H1 (cell line): ENCODE measurements around the gene SRPX2. TPM values are rescaled to one million over a fixed set of nuclear protein-coding genes. Genes with fewer than 3 reads are reported as not detected.

Source experiments
- ATF3 ChIP-seq: IDR thresholded peaks from 2 replicates; pipeline ENCODE4 v1.6.1; 2011; ENCODE audit warnings: low read depth, mild to moderate bottlenecking, low read length; ENCODE audit not compliant: insufficient read depth
- CHD1 ChIP-seq: IDR thresholded peaks from 2 replicates; pipeline ENCODE4 v1.6.1; 2012; ENCODE audit warnings: low read depth, low read length, improper control_type of control experiment
- E2F6 ChIP-seq: IDR thresholded peaks from 2 replicates; pipeline ENCODE4 v1.6.1; 2012; ENCODE audit warnings: inconsistent platforms
- HDAC2 ChIP-seq, 2 experiments: fragments of 300-600 bp in 1 of 2; sonication (generic) in 1 of 2; IDR thresholded peaks; 2 replicates each; pipeline ENCODE4 v1.6.1; 2011 to 2012; ENCODE audit warnings: low read depth in 2 of 2, low read length in 2 of 2, mild to moderate bottlenecking in 2 of 2, moderate library complexity in 2 of 2, borderline replicate concordance in 1 of 2, inconsistent platforms in 1 of 2
- NRF1 ChIP-seq: IDR thresholded peaks from 2 replicates; pipeline ENCODE4 v1.6.1; 2011; ENCODE audit warnings: mild to moderate bottlenecking, low read depth, low read length, improper control_type of control experiment
- POU5F1 ChIP-seq: IDR thresholded peaks from 2 replicates; pipeline ENCODE4 v1.6.1; 2011; ENCODE audit warnings: low read depth, mild to moderate bottlenecking, low read length, moderate library complexity
- RXRA ChIP-seq: IDR thresholded peaks from 2 replicates; pipeline ENCODE4 v1.6.1; 2011; ENCODE audit warnings: low read depth, mild to moderate bottlenecking, low read length, moderate library complexity; ENCODE audit not compliant: insufficient read depth
- SP1 ChIP-seq: IDR thresholded peaks from 2 replicates; pipeline ENCODE4 v1.6.1; 2011; ENCODE audit warnings: low read depth, low read length
- TAF7 ChIP-seq: optimal IDR thresholded peaks from 2 replicates; pipeline ENCODE3; 2011; ENCODE audit warnings: low read depth, mild to moderate bottlenecking, inconsistent platforms, low read length, moderate library complexity, borderline replicate concordance
- TEAD4 ChIP-seq: IDR thresholded peaks from 2 replicates; pipeline ENCODE4 v1.6.1; 2012; ENCODE audit warnings: low read depth, low read length, inconsistent platforms, mixed read lengths
- polyA plus RNA-seq, 7 experiments: library from polyadenylated mRNA; depleted of rRNA in 3 of 7; stranded (reverse) in 5 of 7; unstranded in 2 of 7; fragments of >200 nt in 5 of 7; fragments of 200-250 nt in 2 of 7; gene quantifications; 1 replicate in 5 of 7; 2 replicates in 1 of 7; 4 replicates in 1 of 7; pipeline versions ENCODE4 v1.2.1 to v1.2.3, GENCODE V29; 2011 to 2013; ENCODE audit warnings: missing spikeins in 2 of 7, mixed read lengths in 2 of 7
- total RNA-seq: library from RNA; stranded (reverse); fragmentation: NEBNext Ultra II Directional; extraction: Animal tissue kit (Norgen Biotek cat#: 25700); gene quantifications from 2 replicates; pipeline ENCODE4 v1.2.1, GENCODE V29; 2021
- TF ChIP-seq, protein P1 (sequence below): fragments of 300-600 bp; sonication (generic); IDR thresholded peaks from 2 replicates; pipeline ENCODE4 v1.7.1; 2012; ENCODE audit warnings: low read length, moderate library complexity, mild to moderate bottlenecking, inconsistent platforms; ENCODE audit not compliant: insufficient replicate concordance

SRPX2 gene
- total and polyA plus RNA-seq, 2 of the 8 experiments (the other 6 are each of a cell fraction or from before 2014, with no cell fraction given) = not detected

GRCh38 chrX:100623001-100623400 is 21.0 kb upstream of the SRPX2 start (continued):
- TF ChIP-seq, protein P1, sequence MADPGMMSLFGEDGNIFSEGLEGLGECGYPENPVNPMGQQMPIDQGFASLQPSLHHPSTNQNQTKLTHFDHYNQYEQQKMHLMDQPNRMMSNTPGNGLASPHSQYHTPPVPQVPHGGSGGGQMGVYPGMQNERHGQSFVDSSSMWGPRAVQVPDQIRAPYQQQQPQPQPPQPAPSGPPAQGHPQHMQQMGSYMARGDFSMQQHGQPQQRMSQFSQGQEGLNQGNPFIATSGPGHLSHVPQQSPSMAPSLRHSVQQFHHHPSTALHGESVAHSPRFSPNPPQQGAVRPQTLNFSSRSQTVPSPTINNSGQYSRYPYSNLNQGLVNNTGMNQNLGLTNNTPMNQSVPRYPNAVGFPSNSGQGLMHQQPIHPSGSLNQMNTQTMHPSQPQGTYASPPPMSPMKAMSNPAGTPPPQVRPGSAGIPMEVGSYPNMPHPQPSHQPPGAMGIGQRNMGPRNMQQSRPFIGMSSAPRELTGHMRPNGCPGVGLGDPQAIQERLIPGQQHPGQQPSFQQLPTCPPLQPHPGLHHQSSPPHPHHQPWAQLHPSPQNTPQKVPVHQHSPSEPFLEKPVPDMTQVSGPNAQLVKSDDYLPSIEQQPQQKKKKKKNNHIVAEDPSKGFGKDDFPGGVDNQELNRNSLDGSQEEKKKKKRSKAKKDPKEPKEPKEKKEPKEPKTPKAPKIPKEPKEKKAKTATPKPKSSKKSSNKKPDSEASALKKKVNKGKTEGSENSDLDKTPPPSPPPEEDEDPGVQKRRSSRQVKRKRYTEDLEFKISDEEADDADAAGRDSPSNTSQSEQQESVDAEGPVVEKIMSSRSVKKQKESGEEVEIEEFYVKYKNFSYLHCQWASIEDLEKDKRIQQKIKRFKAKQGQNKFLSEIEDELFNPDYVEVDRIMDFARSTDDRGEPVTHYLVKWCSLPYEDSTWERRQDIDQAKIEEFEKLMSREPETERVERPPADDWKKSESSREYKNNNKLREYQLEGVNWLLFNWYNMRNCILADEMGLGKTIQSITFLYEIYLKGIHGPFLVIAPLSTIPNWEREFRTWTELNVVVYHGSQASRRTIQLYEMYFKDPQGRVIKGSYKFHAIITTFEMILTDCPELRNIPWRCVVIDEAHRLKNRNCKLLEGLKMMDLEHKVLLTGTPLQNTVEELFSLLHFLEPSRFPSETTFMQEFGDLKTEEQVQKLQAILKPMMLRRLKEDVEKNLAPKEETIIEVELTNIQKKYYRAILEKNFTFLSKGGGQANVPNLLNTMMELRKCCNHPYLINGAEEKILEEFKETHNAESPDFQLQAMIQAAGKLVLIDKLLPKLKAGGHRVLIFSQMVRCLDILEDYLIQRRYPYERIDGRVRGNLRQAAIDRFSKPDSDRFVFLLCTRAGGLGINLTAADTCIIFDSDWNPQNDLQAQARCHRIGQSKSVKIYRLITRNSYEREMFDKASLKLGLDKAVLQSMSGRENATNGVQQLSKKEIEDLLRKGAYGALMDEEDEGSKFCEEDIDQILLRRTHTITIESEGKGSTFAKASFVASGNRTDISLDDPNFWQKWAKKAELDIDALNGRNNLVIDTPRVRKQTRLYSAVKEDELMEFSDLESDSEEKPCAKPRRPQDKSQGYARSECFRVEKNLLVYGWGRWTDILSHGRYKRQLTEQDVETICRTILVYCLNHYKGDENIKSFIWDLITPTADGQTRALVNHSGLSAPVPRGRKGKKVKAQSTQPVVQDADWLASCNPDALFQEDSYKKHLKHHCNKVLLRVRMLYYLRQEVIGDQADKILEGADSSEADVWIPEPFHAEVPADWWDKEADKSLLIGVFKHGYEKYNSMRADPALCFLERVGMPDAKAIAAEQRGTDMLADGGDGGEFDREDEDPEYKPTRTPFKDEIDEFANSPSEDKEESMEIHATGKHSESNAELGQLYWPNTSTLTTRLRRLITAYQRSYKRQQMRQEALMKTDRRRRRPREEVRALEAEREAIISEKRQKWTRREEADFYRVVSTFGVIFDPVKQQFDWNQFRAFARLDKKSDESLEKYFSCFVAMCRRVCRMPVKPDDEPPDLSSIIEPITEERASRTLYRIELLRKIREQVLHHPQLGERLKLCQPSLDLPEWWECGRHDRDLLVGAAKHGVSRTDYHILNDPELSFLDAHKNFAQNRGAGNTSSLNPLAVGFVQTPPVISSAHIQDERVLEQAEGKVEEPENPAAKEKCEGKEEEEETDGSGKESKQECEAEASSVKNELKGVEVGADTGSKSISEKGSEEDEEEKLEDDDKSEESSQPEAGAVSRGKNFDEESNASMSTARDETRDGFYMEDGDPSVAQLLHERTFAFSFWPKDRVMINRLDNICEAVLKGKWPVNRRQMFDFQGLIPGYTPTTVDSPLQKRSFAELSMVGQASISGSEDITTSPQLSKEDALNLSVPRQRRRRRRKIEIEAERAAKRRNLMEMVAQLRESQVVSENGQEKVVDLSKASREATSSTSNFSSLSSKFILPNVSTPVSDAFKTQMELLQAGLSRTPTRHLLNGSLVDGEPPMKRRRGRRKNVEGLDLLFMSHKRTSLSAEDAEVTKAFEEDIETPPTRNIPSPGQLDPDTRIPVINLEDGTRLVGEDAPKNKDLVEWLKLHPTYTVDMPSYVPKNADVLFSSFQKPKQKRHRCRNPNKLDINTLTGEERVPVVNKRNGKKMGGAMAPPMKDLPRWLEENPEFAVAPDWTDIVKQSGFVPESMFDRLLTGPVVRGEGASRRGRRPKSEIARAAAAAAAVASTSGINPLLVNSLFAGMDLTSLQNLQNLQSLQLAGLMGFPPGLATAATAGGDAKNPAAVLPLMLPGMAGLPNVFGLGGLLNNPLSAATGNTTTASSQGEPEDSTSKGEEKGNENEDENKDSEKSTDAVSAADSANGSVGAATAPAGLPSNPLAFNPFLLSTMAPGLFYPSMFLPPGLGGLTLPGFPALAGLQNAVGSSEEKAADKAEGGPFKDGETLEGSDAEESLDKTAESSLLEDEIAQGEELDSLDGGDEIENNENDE = no peak
- no peak for TF ChIP-seq E2F6
- TF ChIP-seq NRF1 = no peak
- TF ChIP-seq CHD1 = no peak
- no peak for TF ChIP-seq ATF3
- TF ChIP-seq HDAC2 (IDR thresholded peaks at IDR 0.05; ENCODE audit: borderline replicate concordance in 1 of 2, low read depth in 2 of 2, low read length in 2 of 2) = no peak
- TF ChIP-seq TAF7 = no peak
- TF ChIP-seq SP1 = no peak
- TF ChIP-seq TEAD4 = no peak
- TF ChIP-seq POU5F1 = no peak
- TF ChIP-seq RXRA = no peak
